BLaER1 treated with 17β-estradiol and CSF1 and Interleukin-3, amounts not matched to agents 10 nM and 100 nM (cell line): ENCODE data around the gene LRRC25.
"Not testable (repeated sequence)": the region's sequence is repeated elsewhere in the genome, so short reads cannot be mapped to it uniquely, and the experiment has no call there.

Experiments
- H3K27ac ChIP-seq, 11 experiments: shearing (Covaris generic); formaldehyde crosslinking; 2 replicates each; pipeline ENCODE4 v1.8.1; 2022
- H3K27me3 ChIP-seq, 11 experiments: shearing (Covaris generic); formaldehyde crosslinking; 2 replicates each; pipeline ENCODE4 v1.8.1; 2022
- H3K36me3 ChIP-seq, 11 experiments: shearing (Covaris generic); formaldehyde crosslinking; 2 replicates each; pipeline ENCODE4 v1.8.1; 2022
- H3K4me1 ChIP-seq, 10 experiments: shearing (Covaris generic); formaldehyde crosslinking; 2 replicates each; pipeline ENCODE4 v1.8.1; 2022
- H3K4me2 ChIP-seq, 11 experiments: shearing (Covaris generic); formaldehyde crosslinking; 2 replicates each; pipeline ENCODE4 v1.8.1; 2022
- H3K4me3 ChIP-seq, 10 experiments: shearing (Covaris generic); formaldehyde crosslinking; 2 replicates each; pipeline ENCODE4 v1.8.1; 2022
- H3K9ac ChIP-seq, 11 experiments: shearing (Covaris generic); formaldehyde crosslinking; 2 replicates each; pipeline ENCODE4 v1.8.1; 2022
- H3K9me3 ChIP-seq, 11 experiments: shearing (Covaris generic); formaldehyde crosslinking; replicated peaks in 1 of 11; 2 replicates each; pipeline ENCODE4 v1.8.1; 2022
- H4K20me1 ChIP-seq, 11 experiments: shearing (Covaris generic); formaldehyde crosslinking; 2 replicates each; pipeline ENCODE4 v1.8.1; 2022
- Cebpa-rat ChIP-seq, 11 experiments: shearing (Covaris generic); IDR thresholded peaks; 2 replicates each; pipeline ENCODE4 v1.8.1; 2022

Gene LRRC25

DNA sequence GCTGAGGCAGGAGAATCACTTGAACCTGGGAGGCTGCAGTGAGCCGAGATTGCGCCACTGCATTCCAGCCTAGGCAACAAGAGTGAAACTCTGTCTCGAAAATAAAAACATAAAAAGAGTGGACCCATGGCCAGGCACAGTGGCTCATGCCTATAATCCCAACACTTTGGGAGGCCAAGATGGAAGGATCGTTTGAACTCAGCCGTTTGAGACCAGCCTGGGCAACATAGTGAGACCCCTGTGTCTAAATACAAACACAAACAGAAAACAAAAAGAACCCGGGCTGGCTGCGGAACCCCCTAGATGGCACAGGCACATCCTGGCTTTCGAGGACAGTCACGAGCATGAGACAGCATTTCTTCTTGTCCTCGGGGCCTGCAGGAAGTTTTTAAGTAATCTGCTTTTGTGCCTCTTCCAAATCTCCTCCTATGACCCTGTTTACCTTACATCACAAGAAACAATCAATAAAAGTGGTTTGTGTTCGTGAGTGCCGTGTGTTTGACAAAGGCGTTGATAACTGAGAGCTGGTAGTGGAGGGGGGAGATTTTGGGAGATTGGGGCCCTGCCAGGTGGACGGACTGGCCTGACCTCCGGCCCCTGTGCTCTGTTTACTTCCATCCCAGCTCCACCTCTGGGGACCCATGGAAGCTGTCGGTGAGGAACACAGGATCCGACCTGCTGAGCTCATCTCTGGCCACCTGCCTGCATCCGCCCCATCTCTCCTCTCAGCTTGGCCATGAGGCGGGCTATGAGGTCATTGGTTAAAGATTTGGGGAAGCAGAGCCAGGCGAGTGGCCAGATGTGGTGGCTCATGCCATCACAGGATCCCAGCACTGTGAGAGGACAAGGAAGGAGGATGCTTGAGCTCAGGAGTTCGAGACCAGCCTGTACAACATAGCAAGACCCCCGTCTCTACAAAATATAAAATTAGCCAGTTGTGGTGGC is 17.3 kb downstream of the LRRC25 start:
- Histone ChIP-seq H3K27ac (peak overlapping the region; percentile 9 to 95 (median 53); a peak in 18 of 22 replicates), H3K27me3 (no peaks in the 10 kb centered on the region), H3K9ac (peak overlapping the region in 7 of 11 experiments; percentile 0 to 38 (median 19); a peak in 5 of 22 replicates), H3K9me3 (no peaks in the 10 kb centered on the region), H3K4me3 (no peak overlapping the region), H4K20me1 (no peaks in the 10 kb centered on the region), H3K36me3 (no peaks in the 10 kb centered on the region), H3K4me2 (peak overlapping the region in 9 of 11 experiments; percentile 10 to 87 (median 68); a peak in 15 of 22 replicates), H3K4me1 (peaks cover 33 to 100% (median 79%) of the 10 kb centered on the region in 10 experiments)
- TF ChIP-seq Cebpa-rat (IDR thresholded peaks at IDR 0.05) = no peak; a peak in 1 of 22 replicates

DNA sequence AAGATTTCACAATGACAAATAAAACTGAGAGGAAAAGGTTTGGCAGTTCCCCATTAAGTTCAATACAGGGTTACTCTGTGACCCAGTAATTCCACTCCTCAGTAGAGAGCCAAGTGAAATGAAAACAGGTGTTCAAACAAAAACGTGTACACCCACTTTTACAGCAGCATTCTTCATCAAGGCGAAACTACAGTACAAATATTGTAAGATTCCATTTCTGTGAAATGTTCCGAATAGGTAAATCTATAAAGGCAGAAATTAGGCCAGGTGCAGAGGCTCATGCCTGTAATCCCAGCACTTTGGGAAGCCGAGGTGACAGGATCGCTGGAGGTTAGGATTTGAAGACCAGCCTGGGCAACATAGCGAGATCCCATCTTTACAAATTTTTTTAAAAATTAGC is 20.4 kb downstream of the LRRC25 start:
- H3K27ac ChIP-seq = peak overlapping the region in 8 of 11 experiments; percentile 5 to 95 (median 30); a peak in 9 of 22 replicates

GRCh38 chr19:18373892-18374629 is 23.4 kb downstream of the LRRC25 start:
- Histone ChIP-seq H4K20me1 (no peaks in the 10 kb centered on the region), H3K27ac (peak overlapping the region; percentile 83 to 96 (median 90)), H3K4me3 (peak overlapping the region in 7 of 10 experiments; percentile 2 to 31 (median 6); a peak in 7 of 20 replicates), H3K4me2 (peak overlapping the region; percentile 74 to 94 (median 83)), H3K36me3 (peaks cover 0 to 7% (median 0%) of the 10 kb centered on the region in 11 experiments; a peak in 2 of 22 replicates), H3K9me3 (no peaks in the 10 kb centered on the region), H3K9ac (peak overlapping the region; percentile 69 to 83 (median 75); a peak in 21 of 22 replicates), H3K27me3 (no peaks in the 10 kb centered on the region), H3K4me1 (peaks cover 46 to 94% (median 72%) of the 10 kb centered on the region in 10 experiments)
- no peak for TF ChIP-seq Cebpa-rat (IDR thresholded peaks at IDR 0.05)

More for the DNA sequence above, 20.4 kb downstream of the LRRC25 start:
- TF ChIP-seq Cebpa-rat (IDR thresholded peaks at IDR 0.05) = no peak
- Histone ChIP-seq H3K9me3 (no peaks in the 10 kb centered on the region), H3K36me3 (no peaks in the 10 kb centered on the region), H3K4me3 (no peak overlapping the region), H3K27me3 (no peaks in the 10 kb centered on the region), H4K20me1 (no peaks in the 10 kb centered on the region), H3K4me2 (peak overlapping the region; percentile 26 to 87 (median 64); a peak in 16 of 22 replicates), H3K4me1 (peaks cover 51 to 99% (median 95%) of the 10 kb centered on the region in 10 experiments), H3K9ac (no peak overlapping the region; a peak in 2 of 22 replicates)

DNA sequence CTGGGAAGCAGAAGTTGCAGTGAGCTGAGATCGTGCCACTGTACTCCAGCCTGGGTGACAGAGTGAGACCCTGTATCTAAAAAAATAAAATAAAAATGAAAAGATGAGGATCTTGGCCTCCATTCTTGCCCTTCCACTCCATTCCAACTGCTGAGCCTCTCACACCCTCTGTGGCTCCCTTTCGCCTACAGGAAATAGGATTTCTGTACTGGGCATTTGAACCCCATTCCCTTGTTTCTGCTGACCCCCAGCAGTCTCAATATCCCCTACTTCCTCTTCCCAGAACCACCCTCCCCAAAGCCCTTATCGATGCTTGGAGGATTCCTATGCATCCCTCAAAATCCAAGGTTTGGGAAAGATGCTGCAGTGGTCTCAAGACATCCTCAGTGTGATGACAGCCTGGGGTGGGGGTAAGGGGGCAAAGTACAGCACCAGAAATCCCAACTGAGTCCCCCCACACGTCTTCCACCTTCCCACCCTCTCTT is 24.0 kb downstream of the LRRC25 start:
- H3K4me1 ChIP-seq = peaks cover 46 to 94% (median 68%) of the 10 kb centered on the region in 10 experiments
- TF ChIP-seq Cebpa-rat (IDR thresholded peaks at IDR 0.05) = no peak
- H3K27me3 ChIP-seq = no peaks in the 10 kb centered on the region
- H3K9ac ChIP-seq = peak overlapping the region; percentile 69 to 83 (median 75)
- peak overlapping the region; percentile 83 to 96 (median 90) for H3K27ac ChIP-seq
- peaks cover 0 to 12% (median 0%) of the 10 kb centered on the region in 11 experiments; a peak in 4 of 22 replicates for H3K36me3 ChIP-seq
- H4K20me1 ChIP-seq = no peaks in the 10 kb centered on the region
- H3K4me2 ChIP-seq = peak overlapping the region; percentile 74 to 94 (median 83)
- no peaks in the 10 kb centered on the region for H3K9me3 ChIP-seq
- H3K4me3 ChIP-seq = peak overlapping the region in 5 of 10 experiments; percentile 3 to 22 (median 6); a peak in 5 of 20 replicates

- H3K4me1 ChIP-seq = peaks cover 35 to 96% (median 50%) of the 10 kb centered on the region in 10 experiments
- peaks cover 0 to 47% (median 11%) of the 10 kb centered on the region in 11 experiments; a peak in 15 of 22 replicates for H3K36me3 ChIP-seq
- peaks cover 8 to 15% (median 12%) of the 10 kb centered on the region in 11 experiments; a peak in 18 of 22 replicates for H3K9me3 ChIP-seq
- no peak for TF ChIP-seq Cebpa-rat (IDR thresholded peaks at IDR 0.05)
- H4K20me1 ChIP-seq = no peaks in the 10 kb centered on the region
- peak overlapping the region in 9 of 11 experiments; percentile 7 to 66 (median 46); a peak in 10 of 22 replicates for H3K27ac ChIP-seq
- H3K4me2 ChIP-seq = peak overlapping the region in 3 of 11 experiments; percentile 45 to 81 (median 52); a peak in 4 of 22 replicates
- H3K9ac ChIP-seq = peak overlapping the region in 4 of 11 experiments; percentile 31 to 75 (median 51); a peak in 3 of 22 replicates
- no peaks in the 10 kb centered on the region for H3K27me3 ChIP-seq
- no peak overlapping the region for H3K4me3 ChIP-seq
These were observed 28.8 kb downstream of the LRRC25 start for GRCh38 chr19:18368504-18369222.

DNA sequence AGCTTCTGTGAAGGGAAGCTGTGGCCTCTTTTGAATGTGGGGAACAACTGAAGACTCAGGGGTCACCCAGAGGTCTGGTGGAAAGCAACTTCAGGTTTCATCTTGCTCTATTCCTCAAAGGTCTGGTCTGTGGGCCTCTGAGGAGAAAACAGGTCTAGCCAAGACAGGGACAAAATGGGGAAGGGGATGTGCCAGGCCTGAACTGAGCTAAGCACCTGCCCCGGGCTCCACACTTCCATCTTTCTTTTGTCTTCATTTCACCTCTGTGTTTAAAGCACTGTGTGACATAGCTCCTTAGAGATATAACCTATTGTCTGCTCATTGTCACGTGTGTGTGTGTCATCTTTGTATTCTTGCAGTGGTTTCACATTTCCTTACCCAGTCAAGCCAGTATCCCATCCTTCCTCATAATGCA is 31.4 kb downstream of the LRRC25 start:
- Histone ChIP-seq H3K4me1 (peaks cover 27 to 92% (median 41%) of the 10 kb centered on the region in 10 experiments), H3K4me2 (peak overlapping the region in 10 of 11 experiments; percentile 64 to 84 (median 76); a peak in 19 of 22 replicates), H3K36me3 (peaks cover 0 to 70% (median 18%) of the 10 kb centered on the region in 11 experiments; a peak in 15 of 22 replicates), H3K9ac (peak overlapping the region in 7 of 11 experiments; percentile 12 to 71 (median 64); a peak in 9 of 22 replicates), H3K27ac (peak overlapping the region; percentile 68 to 85 (median 80)), H3K27me3 (no peaks in the 10 kb centered on the region), H3K4me3 (no peak overlapping the region), H3K9me3 (peaks cover 8 to 15% (median 12%) of the 10 kb centered on the region in 11 experiments; a peak in 18 of 22 replicates), H4K20me1 (no peaks in the 10 kb centered on the region)
- TF ChIP-seq Cebpa-rat (IDR thresholded peaks at IDR 0.05) = no peak

GRCh38 chr19:18364826-18365528 is 32.4 kb downstream of the LRRC25 start:
- peak overlapping the region; percentile 62 to 84 (median 75) for H3K4me2 ChIP-seq
- no peaks in the 10 kb centered on the region for H3K27me3 ChIP-seq
- peaks cover 27 to 88% (median 40%) of the 10 kb centered on the region in 10 experiments for H3K4me1 ChIP-seq
- H3K4me3 ChIP-seq = peak overlapping the region in 1 of 10 experiments; percentile 41; a peak in 3 of 20 replicates
- peak in 5 of 11 experiments; percentile 22 to 58 (median 48); a peak in 7 of 22 replicates for TF ChIP-seq Cebpa-rat (IDR thresholded peaks at IDR 0.05)
- H3K36me3 ChIP-seq = peaks cover 0 to 81% (median 19%) of the 10 kb centered on the region in 11 experiments; a peak in 15 of 22 replicates
- H3K9ac ChIP-seq = peak overlapping the region; percentile 30 to 71 (median 66); a peak in 21 of 22 replicates
- H4K20me1 ChIP-seq = no peaks in the 10 kb centered on the region
- H3K27ac ChIP-seq = peak overlapping the region; percentile 68 to 85 (median 80)
- peaks cover 8 to 15% (median 12%) of the 10 kb centered on the region in 11 experiments; a peak in 18 of 22 replicates for H3K9me3 ChIP-seq

DNA sequence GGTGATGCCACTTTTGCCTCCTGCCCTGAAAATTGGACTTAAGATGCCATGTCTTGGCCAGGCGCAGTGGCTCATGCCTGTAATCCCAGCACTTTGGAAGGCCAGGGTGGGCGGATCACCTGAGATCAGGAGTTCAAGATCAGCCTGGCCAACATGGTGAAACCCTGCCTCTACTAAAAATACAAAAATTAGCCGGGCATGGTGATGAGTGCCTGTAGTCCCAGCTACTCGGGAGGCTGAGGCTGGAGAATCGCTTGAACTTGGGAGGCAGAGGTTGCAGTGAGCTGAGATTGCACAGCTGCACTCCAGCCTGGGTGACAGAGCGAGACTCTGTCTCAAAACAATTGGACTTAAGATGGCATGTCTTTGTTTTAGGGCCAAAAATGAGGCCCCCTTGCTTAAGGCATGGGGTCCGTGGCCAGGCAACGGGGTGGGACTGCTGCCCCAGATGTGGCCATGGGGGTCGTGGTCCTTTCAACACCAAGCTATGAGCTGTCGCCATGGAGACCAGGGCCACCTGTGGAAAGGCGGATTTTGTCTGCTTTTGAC is 33.1 kb downstream of the LRRC25 start:
- Histone ChIP-seq H3K9ac (peak overlapping the region; percentile 30 to 71 (median 66); a peak in 21 of 22 replicates), H3K36me3 (peaks cover 0 to 83% (median 19%) of the 10 kb centered on the region in 11 experiments; a peak in 15 of 22 replicates), H3K27ac (peak overlapping the region; percentile 68 to 85 (median 80)), H3K4me2 (peak overlapping the region; percentile 62 to 84 (median 75)), H3K9me3 (peaks cover 8 to 15% (median 12%) of the 10 kb centered on the region in 11 experiments; a peak in 18 of 22 replicates), H3K4me1 (peaks cover 27 to 82% (median 37%) of the 10 kb centered on the region in 10 experiments)
- not testable (repeated sequence) for H3K27me3 ChIP-seq, H4K20me1 ChIP-seq, H3K4me3 ChIP-seq
